ENCODE results near the gene MS4A18. TPM values are rescaled to one million over a fixed set of nuclear protein-coding genes. Genes with fewer than 3 reads are reported as not detected.

Gene MS4A18
- total and polyA plus RNA-seq, 4 experiments from 2014 or later, result not detected

DNA sequence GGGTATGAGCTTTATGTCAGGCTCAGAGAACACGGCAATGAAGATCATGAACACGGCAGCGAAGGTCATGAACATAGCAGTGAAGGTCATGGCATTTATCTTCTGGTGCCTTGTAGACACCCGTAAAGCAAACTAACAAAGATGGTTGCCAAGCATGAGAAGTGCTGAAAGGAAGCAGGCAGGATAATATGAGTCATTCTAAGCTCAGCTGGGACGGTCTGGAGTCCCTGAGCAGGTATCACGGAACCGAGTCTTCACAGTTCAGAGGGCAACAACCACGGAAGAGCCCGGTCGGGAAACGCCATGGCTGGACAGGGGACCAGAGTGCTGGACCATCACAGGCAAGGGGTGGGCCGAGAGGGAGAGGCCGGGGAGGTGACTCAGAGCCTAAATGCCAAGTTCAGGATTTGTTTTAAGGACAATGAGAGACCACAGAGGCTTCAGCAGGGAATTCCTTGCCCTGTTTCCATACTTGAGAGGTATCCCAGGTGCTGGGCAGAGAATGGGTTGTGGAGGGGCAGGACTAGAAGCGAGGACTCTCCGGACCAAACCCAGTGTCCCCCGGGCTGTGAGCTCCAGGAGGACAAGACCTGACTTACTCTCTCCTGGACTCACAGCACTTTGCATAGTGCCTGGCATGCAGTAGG is 47.5 kb downstream of the MS4A18 start:
- Mint-ChIP-seq H3K27ac (no peak overlapping the region), H3K9me3 (no peaks in the 10 kb centered on the region), H3K27me3 (peaks cover 5 to 19% of the 10 kb centered on the region in 2 donors), H3K36me3 (no peaks in the 10 kb centered on the region), H3K4me1 (peaks cover 5 to 16% (median 8%) of the 10 kb centered on the region in 4 donors), H3K4me3 (no peak overlapping the region)
- Histone ChIP-seq H3K9me3 (ENCODE audit: control insufficient read depth in 1 of 2, low read length in 2 of 2) (no peaks in the 10 kb centered on the region), H3K27me3 (ENCODE audit: insufficient read depth, low read length) (no peaks in the 10 kb centered on the region), H3K27ac (ENCODE audit: low read depth, low read length) (no peak overlapping the region), H3K36me3 (ENCODE audit: insufficient read depth, low read length) (no peaks in the 10 kb centered on the region), H3K4me1 (ENCODE audit: insufficient read depth, low read length) (no peaks in the 10 kb centered on the region), H3K4me3 (ENCODE audit: low read length in 2 of 2) (no peak overlapping the region)
- intact Hi-C loops (cut with micrococcal nuclease), result no loop called here
- CTCF ChIA-PET (ENCODE audit: partially characterized antibody), result no interaction called here
- POLR2A ChIA-PET (ENCODE audit: partially characterized antibody), result no interaction called here
- no peak for DNase-seq

GRCh38 chr11:60772666-60773065 is 48.1 kb downstream of the MS4A18 start:
- ChIA-PET CTCF (ENCODE audit: partially characterized antibody) (no interaction called here), POLR2A (ENCODE audit: partially characterized antibody) (no interaction called here)
- Mint-ChIP-seq H3K4me1 (peaks cover 5 to 16% (median 8%) of the 10 kb centered on the region in 4 donors), H3K9me3 (no peaks in the 10 kb centered on the region), H3K4me3 (no peak overlapping the region), H3K36me3 (no peaks in the 10 kb centered on the region), H3K27me3 (peaks cover 3 to 17% of the 10 kb centered on the region in 2 donors), H3K27ac (no peak overlapping the region)
- Histone ChIP-seq H3K4me3 (ENCODE audit: low read length in 2 of 2) (no peak overlapping the region), H3K27me3 (ENCODE audit: insufficient read depth, low read length) (no peaks in the 10 kb centered on the region), H3K36me3 (ENCODE audit: insufficient read depth, low read length) (no peaks in the 10 kb centered on the region), H3K27ac (ENCODE audit: low read depth, low read length) (no peak overlapping the region), H3K9me3 (ENCODE audit: control insufficient read depth in 1 of 2, low read length in 2 of 2) (no peaks in the 10 kb centered on the region), H3K4me1 (ENCODE audit: insufficient read depth, low read length) (no peaks in the 10 kb centered on the region)
- no peak for DNase-seq
- intact Hi-C loops (cut with micrococcal nuclease), result no loop called here

DNA sequence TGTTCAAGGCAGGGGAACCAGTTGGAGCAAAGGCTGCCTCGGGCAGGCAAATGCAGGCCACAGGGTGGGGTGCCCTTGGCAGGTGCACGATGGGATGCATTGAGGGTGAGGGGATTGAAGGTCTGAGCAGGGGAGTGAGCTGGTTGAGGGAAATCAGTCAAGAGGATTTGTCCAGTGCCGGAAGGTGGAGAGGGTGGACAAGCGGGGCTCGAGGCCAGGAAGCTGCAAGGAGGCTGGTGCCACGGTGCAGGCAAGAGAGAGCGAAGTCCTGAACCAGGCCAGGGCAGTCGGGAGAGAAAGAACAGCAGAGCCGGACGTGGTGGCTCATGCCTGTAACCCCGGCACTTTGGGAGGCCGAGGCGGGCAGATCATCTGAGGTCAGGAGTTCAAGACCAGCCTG is 50.2 kb downstream of the MS4A18 start:
- peaks cover 3 to 8% of the 10 kb centered on the region in 2 donors for H3K27me3 Mint-ChIP-seq

DNA sequence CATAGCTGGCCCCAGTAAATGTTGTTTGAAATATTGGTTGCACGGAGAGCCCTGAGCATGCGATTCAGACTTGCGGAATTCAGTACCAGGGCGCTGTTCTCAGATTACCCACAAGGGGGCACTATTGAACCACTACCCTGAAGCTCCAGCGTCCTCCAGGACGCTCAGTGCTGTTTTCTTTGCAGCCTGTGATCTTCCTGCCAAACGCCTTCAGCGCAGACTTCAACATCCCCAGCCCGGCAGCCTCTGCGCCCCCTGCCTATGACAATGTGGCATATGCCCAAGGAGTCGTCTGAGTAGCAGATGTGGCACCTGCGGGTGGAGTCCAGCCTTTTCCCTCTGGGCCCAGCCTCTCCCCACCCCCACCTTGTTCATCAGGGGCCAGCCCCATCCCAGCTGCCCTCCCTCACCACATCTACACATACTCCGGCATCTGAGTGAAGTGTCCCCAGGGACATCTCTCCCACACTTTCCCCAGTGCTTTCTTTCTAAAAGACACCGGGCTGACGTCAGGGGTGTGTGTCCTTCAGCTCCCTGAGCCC is 51.0 kb downstream of the MS4A18 start:
- H3K4me3 ChIP-seq (ENCODE audit: low read length in 2 of 2), result no peak overlapping the region
- no peaks in the 10 kb centered on the region for H3K9me3 ChIP-seq (ENCODE audit: control insufficient read depth in 1 of 2, low read length in 2 of 2)
- no peaks in the 10 kb centered on the region for H3K4me1 ChIP-seq (ENCODE audit: insufficient read depth, low read length)
- Mint-ChIP-seq H3K4me1 (peaks cover 5 to 16% (median 8%) of the 10 kb centered on the region in 4 donors), H3K36me3 (no peaks in the 10 kb centered on the region), H3K27ac (peak overlapping the region in 4 of 7 donors; percentile 26 to 87 (median 66)), H3K9me3 (no peaks in the 10 kb centered on the region), H3K4me3 (peak overlapping the region in 2 of 8 donors; percentile 23 to 54), H3K27me3 (peaks cover 3 to 4% of the 10 kb centered on the region in 2 donors)
- intact Hi-C loops (cut with micrococcal nuclease), result loop anchor here (2.0 to 5.0 kb wide), 2 partner anchors 123 to 612 kb away; no protein-coding TSS in a partner anchor
- ChIA-PET CTCF (ENCODE audit: partially characterized antibody) (interaction anchor here (1.3 to 4.4 kb wide), 8 partner anchors 9 to 610 kb away, joined by 3 to 24 read pairs (median 6); partner anchors contain the start of gene MS4A10), POLR2A (ENCODE audit: partially characterized antibody) (no interaction called here)
- H3K27me3 ChIP-seq (ENCODE audit: insufficient read depth, low read length), result no peaks in the 10 kb centered on the region
- no peaks in the 10 kb centered on the region for H3K36me3 ChIP-seq (ENCODE audit: insufficient read depth, low read length)
- peak; percentile 77 to 80 (median 78) for DNase-seq
- H3K27ac ChIP-seq (ENCODE audit: low read depth, low read length), result no peak overlapping the region

More for the DNA sequence above, 50.2 kb downstream of the MS4A18 start:
- no peaks in the 10 kb centered on the region for H3K36me3 Mint-ChIP-seq
- no peak for DNase-seq
- H3K4me1 ChIP-seq (ENCODE audit: insufficient read depth, low read length), result no peaks in the 10 kb centered on the region
- H3K36me3 ChIP-seq (ENCODE audit: insufficient read depth, low read length), result no peaks in the 10 kb centered on the region
- no peaks in the 10 kb centered on the region for H3K9me3 Mint-ChIP-seq
- intact Hi-C loops (cut with micrococcal nuclease), result loop anchor here (2.0 to 5.0 kb wide), 2 partner anchors 124 to 613 kb away; no protein-coding TSS in a partner anchor
- H3K27me3 ChIP-seq (ENCODE audit: insufficient read depth, low read length), result no peaks in the 10 kb centered on the region
- H3K9me3 ChIP-seq (ENCODE audit: control insufficient read depth in 1 of 2, low read length in 2 of 2), result no peaks in the 10 kb centered on the region
- peaks cover 5 to 16% (median 8%) of the 10 kb centered on the region in 4 donors for H3K4me1 Mint-ChIP-seq
- ChIA-PET POLR2A (ENCODE audit: partially characterized antibody) (no interaction called here), CTCF (ENCODE audit: partially characterized antibody) (interaction anchor here (1.3 to 4.4 kb wide), 9 partner anchors 10 to 610 kb away, joined by 3 to 24 read pairs (median 6); partner anchors contain the start of gene MS4A10)
- no peak overlapping the region for H3K27ac Mint-ChIP-seq
- peak overlapping the region in 1 of 8 donors; percentile 46 for H3K4me3 Mint-ChIP-seq
- H3K27ac ChIP-seq (ENCODE audit: low read depth, low read length), result no peak overlapping the region
- H3K4me3 ChIP-seq (ENCODE audit: low read length in 2 of 2), result no peak overlapping the region

DNA sequence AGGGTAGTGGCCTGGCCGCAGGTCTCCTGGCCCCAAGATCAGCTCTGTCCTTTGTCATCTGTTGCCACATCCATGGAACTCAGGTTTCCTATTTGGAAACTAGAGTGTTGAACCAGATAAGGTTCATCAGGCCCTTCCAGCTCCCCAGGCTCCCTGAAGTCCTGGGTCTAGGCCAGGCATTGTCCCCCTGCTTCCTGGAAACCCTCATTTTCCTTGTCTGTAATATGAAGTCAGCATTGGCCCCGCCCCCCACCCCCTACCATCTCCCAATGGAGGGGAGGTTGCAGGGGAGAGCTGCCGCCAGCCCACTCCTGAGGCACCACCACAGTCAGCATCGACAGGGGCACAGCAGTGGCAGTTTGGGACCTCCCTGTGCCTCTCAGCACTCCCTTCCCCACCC is 51.6 kb downstream of the MS4A18 start:
- Mint-ChIP-seq H3K36me3 (no peaks in the 10 kb centered on the region), H3K9me3 (no peaks in the 10 kb centered on the region), H3K4me1 (peaks cover 5 to 16% (median 8%) of the 10 kb centered on the region in 4 donors), H3K27me3 (peaks cover 3 to 4% of the 10 kb centered on the region in 2 donors), H3K4me3 (no peak overlapping the region), H3K27ac (no peak overlapping the region)
- no peaks in the 10 kb centered on the region for H3K27me3 ChIP-seq (ENCODE audit: insufficient read depth, low read length)
- ChIA-PET CTCF (ENCODE audit: partially characterized antibody) (interaction anchor here (1.4 to 4.4 kb wide), 7 partner anchors 8 to 609 kb away, joined by 4 to 24 read pairs (median 6); no protein-coding TSS in a partner anchor), POLR2A (ENCODE audit: partially characterized antibody) (no interaction called here)
- no peak overlapping the region for H3K27ac ChIP-seq (ENCODE audit: low read depth, low read length)
- no peak for DNase-seq
- no peak overlapping the region for H3K4me3 ChIP-seq (ENCODE audit: low read length in 2 of 2)
- H3K4me1 ChIP-seq (ENCODE audit: insufficient read depth, low read length), result no peaks in the 10 kb centered on the region
- H3K9me3 ChIP-seq (ENCODE audit: control insufficient read depth in 1 of 2, low read length in 2 of 2), result no peaks in the 10 kb centered on the region
- intact Hi-C loops (cut with micrococcal nuclease), result loop anchor here (5.0 kb wide), 1 partner anchor 611 kb away; no protein-coding TSS in a partner anchor
- H3K36me3 ChIP-seq (ENCODE audit: insufficient read depth, low read length), result no peaks in the 10 kb centered on the region

DNA sequence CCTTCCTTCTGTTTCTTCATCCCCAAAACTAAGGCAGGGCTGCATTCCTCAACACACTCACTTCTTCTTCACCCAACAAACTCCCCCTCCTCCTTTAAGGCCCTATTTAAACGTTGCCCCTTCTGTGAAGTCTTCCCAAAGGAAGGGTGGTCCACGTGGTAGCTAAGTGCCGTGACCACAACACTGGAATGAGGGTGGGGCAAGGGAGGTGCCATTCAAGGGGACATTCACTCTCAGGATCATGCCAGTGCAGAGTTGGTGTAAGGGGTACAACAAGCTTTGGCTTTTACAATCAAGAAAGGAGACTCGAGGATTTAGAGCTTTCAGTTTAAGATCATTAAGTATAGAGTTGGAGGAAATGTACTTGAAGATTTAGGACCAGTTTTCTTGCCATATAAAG is 52.6 kb downstream of the MS4A18 start:
- Mint-ChIP-seq H3K4me3 (no peak overlapping the region), H3K4me1 (peaks cover 4 to 16% (median 8%) of the 10 kb centered on the region in 4 donors), H3K36me3 (no peaks in the 10 kb centered on the region), H3K9me3 (no peaks in the 10 kb centered on the region), H3K27me3 (peaks cover 0 to 4% of the 10 kb centered on the region in 2 donors), H3K27ac (peak overlapping the region in 1 of 7 donors; percentile 3)
- Histone ChIP-seq H3K4me3 (ENCODE audit: low read length in 2 of 2) (no peak overlapping the region), H3K27me3 (ENCODE audit: insufficient read depth, low read length) (no peaks in the 10 kb centered on the region), H3K36me3 (ENCODE audit: insufficient read depth, low read length) (no peaks in the 10 kb centered on the region), H3K4me1 (ENCODE audit: insufficient read depth, low read length) (no peaks in the 10 kb centered on the region), H3K9me3 (ENCODE audit: control insufficient read depth in 1 of 2, low read length in 2 of 2) (no peaks in the 10 kb centered on the region), H3K27ac (ENCODE audit: low read depth, low read length) (no peak overlapping the region)
- intact Hi-C loops (cut with micrococcal nuclease), result loop anchor here (5.0 kb wide), 1 partner anchor 610 kb away; no protein-coding TSS in a partner anchor
- POLR2A ChIA-PET (ENCODE audit: partially characterized antibody), result no interaction called here
- no peak for DNase-seq
- CTCF ChIA-PET (ENCODE audit: partially characterized antibody), result interaction anchor here (1.5 to 4.4 kb wide), 5 partner anchors 9 to 608 kb away, joined by 4 to 24 read pairs (median 6); no protein-coding TSS in a partner anchor

DNA sequence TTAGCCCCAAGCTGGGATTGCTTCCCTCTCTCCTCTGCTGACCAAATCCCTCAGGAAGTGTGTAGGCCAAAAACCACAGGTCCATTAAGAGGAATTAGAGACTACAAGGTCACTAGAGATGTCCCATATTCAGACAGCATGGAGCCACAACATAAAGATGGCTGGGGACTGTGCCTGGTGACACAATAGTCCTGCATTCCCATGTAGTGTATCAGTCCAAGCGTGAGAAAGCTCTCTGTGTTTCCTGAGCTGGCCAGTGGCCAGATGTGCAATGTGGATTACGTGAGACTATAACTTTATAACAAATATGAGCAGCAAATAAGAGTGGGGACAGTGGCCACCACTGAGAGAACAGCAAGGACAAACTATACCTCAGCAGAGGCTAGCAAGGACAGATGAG is 53.1 kb downstream of the MS4A18 start:
- Mint-ChIP-seq H3K36me3 (no peaks in the 10 kb centered on the region), H3K4me3 (no peak overlapping the region), H3K27ac (no peak overlapping the region), H3K27me3 (peaks cover 0 to 4% of the 10 kb centered on the region in 2 donors), H3K4me1 (peaks cover 4 to 16% (median 8%) of the 10 kb centered on the region in 4 donors), H3K9me3 (no peaks in the 10 kb centered on the region)
- DNase-seq, result no peak
- H3K9me3 ChIP-seq (ENCODE audit: control insufficient read depth in 1 of 2, low read length in 2 of 2), result no peaks in the 10 kb centered on the region
- ChIA-PET CTCF (ENCODE audit: partially characterized antibody) (interaction anchor here (1.5 to 4.4 kb wide), 3 partner anchors 8 to 15 kb away, joined by 6 to 24 read pairs (median 7); no protein-coding TSS in a partner anchor), POLR2A (ENCODE audit: partially characterized antibody) (no interaction called here)
- no peaks in the 10 kb centered on the region for H3K4me1 ChIP-seq (ENCODE audit: insufficient read depth, low read length)
- H3K4me3 ChIP-seq (ENCODE audit: low read length in 2 of 2), result no peak overlapping the region
- no peaks in the 10 kb centered on the region for H3K27me3 ChIP-seq (ENCODE audit: insufficient read depth, low read length)
- intact Hi-C loops (cut with micrococcal nuclease), result loop anchor here (5.0 kb wide), 1 partner anchor 610 kb away; no protein-coding TSS in a partner anchor
- H3K36me3 ChIP-seq (ENCODE audit: insufficient read depth, low read length), result no peaks in the 10 kb centered on the region
- no peak overlapping the region for H3K27ac ChIP-seq (ENCODE audit: low read depth, low read length)
